ENCODE measurements around the gene CFLAR.

DNA sequence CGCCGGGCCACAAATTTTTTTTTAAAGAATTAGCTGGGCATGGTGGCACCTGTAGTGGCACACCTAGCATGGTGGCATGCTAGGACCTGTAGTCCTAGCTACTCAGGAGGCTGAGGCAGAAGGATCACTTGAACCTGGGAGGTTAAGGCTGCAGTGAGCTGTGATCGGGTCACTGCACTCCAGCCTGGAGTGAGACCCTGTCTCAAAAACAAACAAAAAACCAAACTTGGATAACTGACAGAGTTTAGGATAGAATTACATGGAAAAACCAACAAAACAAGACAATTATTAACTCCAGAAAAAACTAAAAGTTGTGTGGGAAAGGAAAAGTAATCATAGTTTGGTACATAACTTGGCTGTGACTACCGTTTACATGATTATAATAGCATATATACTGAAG, 1.6 kb upstream of the CFLAR start:
- TF ChIP-seq, protein P1, sequence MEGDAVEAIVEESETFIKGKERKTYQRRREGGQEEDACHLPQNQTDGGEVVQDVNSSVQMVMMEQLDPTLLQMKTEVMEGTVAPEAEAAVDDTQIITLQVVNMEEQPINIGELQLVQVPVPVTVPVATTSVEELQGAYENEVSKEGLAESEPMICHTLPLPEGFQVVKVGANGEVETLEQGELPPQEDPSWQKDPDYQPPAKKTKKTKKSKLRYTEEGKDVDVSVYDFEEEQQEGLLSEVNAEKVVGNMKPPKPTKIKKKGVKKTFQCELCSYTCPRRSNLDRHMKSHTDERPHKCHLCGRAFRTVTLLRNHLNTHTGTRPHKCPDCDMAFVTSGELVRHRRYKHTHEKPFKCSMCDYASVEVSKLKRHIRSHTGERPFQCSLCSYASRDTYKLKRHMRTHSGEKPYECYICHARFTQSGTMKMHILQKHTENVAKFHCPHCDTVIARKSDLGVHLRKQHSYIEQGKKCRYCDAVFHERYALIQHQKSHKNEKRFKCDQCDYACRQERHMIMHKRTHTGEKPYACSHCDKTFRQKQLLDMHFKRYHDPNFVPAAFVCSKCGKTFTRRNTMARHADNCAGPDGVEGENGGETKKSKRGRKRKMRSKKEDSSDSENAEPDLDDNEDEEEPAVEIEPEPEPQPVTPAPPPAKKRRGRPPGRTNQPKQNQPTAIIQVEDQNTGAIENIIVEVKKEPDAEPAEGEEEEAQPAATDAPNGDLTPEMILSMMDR (IDR thresholded peaks at IDR 0.05; ENCODE audit: insufficient read depth, low read depth, low read length) = no peak
- no peak for TF ChIP-seq EZH2 (IDR thresholded peaks at IDR 0.05; ENCODE audit: insufficient read depth, low read length)

Data from astrocyte (in vitro differentiated cells and primary cell).